DMS79 (cell line): Measurements from ENCODE around the gene RHOU.

Experiments
- DNase-seq: peaks from one replicate; lab custom pipeline; 2025; lab: John Stamatoyannopoulos, UW

Gene RHOU

GRCh38 chr1:228785366-228786330 lies 50.4 kb downstream of the RHOU start:
- no peak for DNase-seq

- no peak for DNase-seq
Measured at GRCh38 chr1:228786361-228787129, 51.3 kb downstream of the RHOU start.

- no peak for DNase-seq
Measured at GRCh38 chr1:228791791-228792190, 56.5 kb downstream of the RHOU start.

DNA sequence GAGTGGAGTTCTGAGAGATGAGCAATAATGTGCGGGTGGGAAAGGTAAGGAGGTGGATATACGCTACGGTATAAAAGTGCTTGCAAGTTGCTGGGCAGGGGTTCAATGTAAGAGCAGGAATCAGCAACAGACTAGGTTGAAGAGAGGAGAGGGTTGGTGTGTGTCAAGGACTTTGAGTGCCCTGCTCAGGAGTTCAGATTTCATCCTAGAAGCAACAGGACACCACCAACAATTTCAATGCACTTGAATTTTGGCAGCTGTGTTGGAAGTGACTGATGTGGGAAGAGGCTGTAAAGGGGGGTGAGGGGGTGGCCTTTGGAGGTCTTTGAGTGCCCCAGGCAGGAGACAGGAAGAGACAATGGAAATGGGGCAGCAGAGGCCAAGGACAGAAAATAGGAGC lies 57.3 kb downstream of the RHOU start:
- peak; percentile 87 for DNase-seq

- no peak for DNase-seq
Measured at GRCh38 chr1:228793032-228793431, 57.8 kb downstream of the RHOU start.

GRCh38 chr1:228794173-228794572 lies 58.9 kb downstream of the RHOU start:
- no peak for DNase-seq

DNA sequence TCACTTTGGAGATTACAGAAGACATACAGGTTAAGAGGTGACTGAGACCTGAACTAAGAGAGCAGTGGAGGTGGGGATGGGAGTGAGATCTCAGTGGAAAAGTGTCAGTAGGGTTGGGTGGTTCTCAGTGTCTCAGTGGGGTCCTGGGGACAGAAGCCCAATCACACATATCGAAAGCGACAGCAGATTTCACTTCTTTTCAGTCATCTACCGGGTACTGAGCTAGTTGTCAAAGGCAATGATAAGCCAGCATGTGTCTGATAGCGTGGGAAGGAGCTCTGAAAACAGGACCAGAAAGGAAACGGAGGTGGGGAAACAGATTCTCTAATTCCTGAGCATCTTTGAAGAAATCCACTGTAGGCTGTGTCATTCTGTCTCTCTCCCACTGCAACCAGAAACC lies 59.5 kb downstream of the RHOU start:
- no peak for DNase-seq

GRCh38 chr1:228795596-228795995 lies 60.3 kb downstream of the RHOU start:
- no peak for DNase-seq
